BJ (cell line): ENCODE measurements around the gene EGFR. TPM values are rescaled to one million over a fixed set of nuclear protein-coding genes. Genes with fewer than 3 reads are reported as not detected.

Experiments
- CTCF ChIA-PET: fragments of 350-600 bp; formaldehyde crosslinking; extraction: SDS; loops from one replicate; lab custom pipeline; 2021; ENCODE audit warnings: antibody characterized with exemption, inconsistent platforms; lab: Yijun Ruan, JAX
- POLR2A ChIA-PET: fragments of 300-600 bp; sonication (Branson Sonifier 250); formaldehyde crosslinking; extraction: SDS; loops from one replicate; lab custom pipeline; 2021; ENCODE audit warnings: antibody characterized with exemption; lab: Charles Lee
- DNase-seq: peaks from one replicate; pipeline ENCODE4 v3.0.0-alpha.2; 2011; ENCODE audit warnings: low read depth
- H3K27me3 ChIP-seq: 2 replicates; pipeline ENCODE4 v1.6.0; 2011; ENCODE audit warnings: low read length; ENCODE audit not compliant: control insufficient read depth, insufficient read depth
- H3K36me3 ChIP-seq: 2 replicates; pipeline ENCODE4 v1.5.1; 2011; ENCODE audit warnings: low read length; ENCODE audit not compliant: control insufficient read depth, insufficient read depth
- H3K4me3 ChIP-seq: 2 replicates; pipeline ENCODE4 v1.5.1; 2011; ENCODE audit warnings: low read depth, mild to moderate bottlenecking, control low read depth, low read length
- CTCF ChIP-seq: IDR thresholded peaks from 2 replicates; pipeline ENCODE4 v1.5.1; 2011; ENCODE audit warnings: low read depth, mild to moderate bottlenecking, control low read depth, inconsistent platforms, low read length, moderate library complexity; ENCODE audit not compliant: insufficient read depth
- polyA plus RNA-seq: library from polyadenylated mRNA; depleted of rRNA; stranded (reverse); fragments of >200 nt; gene quantifications from 2 replicates; pipeline ENCODE4 v1.2.3, GENCODE V29; 2011

Gene EGFR
- polyA plus RNA-seq, 1 experiment = 34.0 TPM

- CTCF ChIA-PET = interaction anchor here (1.4 to 1.9 kb wide), 3 partner anchors 61 to 297 kb away, joined by 3 to 7 read pairs (median 4); no protein-coding TSS in a partner anchor
- no peak for DNase-seq
These were observed 51.5 kb downstream of the EGFR start for GRCh38 chr7:55070271-55070743.

GRCh38 chr7:55070854-55071253 is 52.0 kb downstream of the EGFR start:
- Histone ChIP-seq H3K4me3 (no peak overlapping the region), H3K27me3 (no peaks in the 10 kb centered on the region), H3K36me3 (no peaks in the 10 kb centered on the region)
- no peak for DNase-seq
- TF ChIP-seq CTCF = no peak
- CTCF ChIA-PET = interaction anchor here (1.4 to 1.9 kb wide), 4 partner anchors 60 to 297 kb away, joined by 3 to 7 read pairs (median 4); no protein-coding TSS in a partner anchor
- POLR2A ChIA-PET = no interaction called here

More at GRCh38 chr7:55070271-55070743, 51.5 kb downstream of the EGFR start:
- Histone ChIP-seq H3K27me3 (no peaks in the 10 kb centered on the region), H3K36me3 (no peaks in the 10 kb centered on the region), H3K4me3 (no peak overlapping the region)
- no peak for TF ChIP-seq CTCF
- POLR2A ChIA-PET = no interaction called here

DNA sequence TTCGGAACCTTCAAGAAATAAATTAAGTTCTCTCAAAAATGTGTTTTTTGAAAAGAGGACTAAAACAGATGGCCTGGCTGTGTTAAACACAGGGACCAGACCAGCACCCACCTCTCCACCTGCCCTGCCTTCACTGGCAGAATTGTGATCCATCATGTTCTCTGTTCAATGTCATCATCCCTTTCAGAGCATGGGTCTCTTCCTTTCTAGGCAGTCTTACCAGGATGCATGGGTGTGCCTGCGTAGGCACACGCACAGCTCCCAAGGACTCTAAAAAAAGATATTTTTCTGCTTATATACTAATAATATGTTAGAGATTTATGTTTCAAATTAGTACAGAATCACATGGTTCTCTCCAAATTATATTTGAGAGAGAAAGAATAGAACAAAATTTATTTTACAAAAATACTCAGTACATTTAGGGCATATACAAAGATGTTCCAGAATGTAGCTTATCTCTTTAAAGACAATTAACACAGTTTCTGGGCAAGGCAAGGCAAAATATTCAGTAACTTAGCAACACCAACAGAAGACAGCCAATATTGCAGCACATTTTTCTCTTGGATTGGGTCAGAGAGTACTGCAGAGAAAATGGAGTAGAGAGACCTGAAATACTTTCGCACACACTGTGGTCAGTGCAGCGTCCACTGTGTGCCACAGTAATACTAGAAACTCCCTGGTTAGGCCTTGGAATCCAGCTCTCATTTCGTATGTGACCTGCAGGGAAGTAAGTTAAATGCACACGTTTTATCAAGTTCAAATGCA is 52.8 kb downstream of the EGFR start:
- Histone ChIP-seq H3K4me3 (no peak overlapping the region), H3K36me3 (no peaks in the 10 kb centered on the region; the same call in 1 of the 2 replicates), H3K27me3 (no peaks in the 10 kb centered on the region)
- CTCF ChIA-PET = interaction anchor here (0.5 to 1.9 kb wide), 4 partner anchors 59 to 298 kb away, joined by 3 to 4 read pairs (median 4); no protein-coding TSS in a partner anchor
- DNase-seq = no peak
- TF ChIP-seq CTCF = no peak
- POLR2A ChIA-PET = interaction anchor here (0.6 kb wide), 1 partner anchor 182 kb away, joined by 3 read pairs; no protein-coding TSS in a partner anchor

GRCh38 chr7:55072251-55072650 is 53.4 kb downstream of the EGFR start:
- no peak for DNase-seq
- ChIA-PET POLR2A (interaction anchor here (0.6 to 0.9 kb wide), 2 partner anchors 50 to 473 kb away, joined by 3 read pairs; no protein-coding TSS in a partner anchor), CTCF (interaction anchor here (0.7 to 1.9 kb wide), 2 partner anchors 183 to 299 kb away, joined by 4 read pairs; no protein-coding TSS in a partner anchor)
- no peak for TF ChIP-seq CTCF
- H3K27me3 ChIP-seq = no peaks in the 10 kb centered on the region
- H3K4me3 ChIP-seq = no peak overlapping the region
- H3K36me3 ChIP-seq = no peaks in the 10 kb centered on the region; the same call in 1 of the 2 replicates

GRCh38 chr7:55073051-55073511 is 54.3 kb downstream of the EGFR start:
- H3K27me3 ChIP-seq = no peaks in the 10 kb centered on the region
- CTCF ChIA-PET = no interaction called here
- no peak for DNase-seq
- H3K4me3 ChIP-seq = no peak overlapping the region
- H3K36me3 ChIP-seq = peaks cover 2% of the 10 kb centered on the region; the same call in 1 of the 2 replicates
- POLR2A ChIA-PET = interaction anchor here (0.6 to 0.9 kb wide), 2 partner anchors 51 to 472 kb away, joined by 3 read pairs; no protein-coding TSS in a partner anchor
- no peak for TF ChIP-seq CTCF
